Activated CD4-positive, alpha-beta T cell treated with anti-CD3 and anti-CD28 coated beads, Interleukin-2, amount 50 U/mL, for 24 hours (primary cell): ENCODE results near the gene RGS6.

Source experiments
- DNase-seq, 2 donors: peaks; one replicate each; pipeline ENCODE4 v3.0.0-alpha.2; 2020; ENCODE audit warnings: low read depth in 1 of 2, low spot score in 1 of 2

RGS6 gene

DNA sequence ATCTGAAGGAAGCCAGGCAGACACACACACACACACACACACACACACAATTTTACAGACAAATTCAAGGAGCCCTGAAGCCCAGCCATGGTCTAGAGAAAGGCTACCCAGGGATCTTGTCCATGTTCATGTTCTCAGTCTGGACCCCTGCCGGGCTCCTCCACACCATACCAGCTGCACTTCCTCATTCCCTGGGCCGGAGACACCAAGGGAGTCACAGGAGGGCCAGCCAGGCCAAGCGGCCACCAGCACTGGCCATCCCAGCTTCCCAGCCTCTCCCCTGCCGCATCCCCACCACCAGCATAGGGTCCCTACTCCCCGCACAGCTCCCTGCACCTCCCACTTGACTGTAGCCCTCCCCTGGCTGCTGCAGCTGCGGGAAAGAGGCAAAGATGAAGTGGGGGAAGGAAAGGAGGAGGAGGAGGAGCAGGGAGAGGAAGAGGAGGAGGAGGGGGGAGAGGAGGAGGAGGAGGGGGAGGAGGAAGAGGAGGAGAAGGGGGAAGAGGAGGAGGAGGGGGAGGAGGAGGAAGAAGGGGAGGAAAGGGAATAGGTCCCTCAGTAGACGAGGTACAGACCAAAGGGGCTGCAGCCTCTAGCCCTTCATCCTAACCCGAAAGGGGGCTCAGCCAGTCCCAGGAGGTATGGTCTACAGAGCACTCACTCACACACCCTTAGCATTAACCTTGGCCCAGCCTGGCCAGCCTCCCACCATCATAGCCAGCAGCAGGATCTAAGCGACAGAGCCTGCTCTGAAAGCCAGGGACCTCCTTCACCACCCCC is 668.5 kb downstream of the RGS6 start:
- DNase-seq = no peak

DNA sequence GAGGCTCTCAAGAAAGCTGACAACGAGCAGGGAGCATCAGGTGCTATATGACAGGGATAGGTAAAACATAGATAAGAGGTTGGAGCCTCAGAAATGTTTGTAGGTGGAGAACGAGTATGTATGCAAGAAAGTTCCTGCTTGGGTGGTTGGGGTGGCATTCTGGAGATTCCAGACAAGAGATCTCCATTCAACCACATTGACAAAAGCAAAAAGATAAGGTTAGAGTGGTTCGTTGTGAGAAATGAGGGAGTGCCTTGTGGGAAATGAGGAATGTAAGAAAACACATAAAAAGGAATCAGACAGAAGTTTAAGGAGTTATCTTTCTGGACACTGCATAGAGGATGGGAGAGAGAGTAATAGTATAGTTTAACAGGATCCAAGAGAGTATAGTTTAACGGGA is 671.4 kb downstream of the RGS6 start:
- DNase-seq = no peak

DNA sequence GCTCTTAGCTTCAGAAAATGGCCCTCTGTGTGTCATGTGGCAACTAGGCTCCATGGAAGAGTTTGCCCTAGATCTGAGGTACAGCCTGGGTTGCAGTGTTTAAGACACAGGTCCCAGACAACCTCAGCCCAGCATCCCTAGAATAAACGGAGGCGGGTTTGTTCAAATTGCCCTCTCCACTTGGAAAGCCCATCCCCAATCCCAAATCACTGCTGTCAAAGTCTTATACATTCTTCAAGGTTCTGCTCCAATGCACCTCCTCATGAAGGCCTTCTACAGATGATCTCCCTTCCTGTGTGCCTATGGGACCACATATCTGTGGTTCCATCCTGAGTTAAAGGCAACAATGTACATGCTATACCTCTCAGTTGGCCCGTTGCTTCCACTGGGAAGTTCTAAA is 671.9 kb downstream of the RGS6 start:
- no peak for DNase-seq

- no peak for DNase-seq
These were observed 673.1 kb downstream of the RGS6 start for GRCh38 chr14:72605096-72605920.

- no peak for DNase-seq
These were observed 673.6 kb downstream of the RGS6 start for GRCh38 chr14:72605921-72606220.

GRCh38 chr14:72606879-72607278 is 674.6 kb downstream of the RGS6 start:
- DNase-seq = no peak

DNA sequence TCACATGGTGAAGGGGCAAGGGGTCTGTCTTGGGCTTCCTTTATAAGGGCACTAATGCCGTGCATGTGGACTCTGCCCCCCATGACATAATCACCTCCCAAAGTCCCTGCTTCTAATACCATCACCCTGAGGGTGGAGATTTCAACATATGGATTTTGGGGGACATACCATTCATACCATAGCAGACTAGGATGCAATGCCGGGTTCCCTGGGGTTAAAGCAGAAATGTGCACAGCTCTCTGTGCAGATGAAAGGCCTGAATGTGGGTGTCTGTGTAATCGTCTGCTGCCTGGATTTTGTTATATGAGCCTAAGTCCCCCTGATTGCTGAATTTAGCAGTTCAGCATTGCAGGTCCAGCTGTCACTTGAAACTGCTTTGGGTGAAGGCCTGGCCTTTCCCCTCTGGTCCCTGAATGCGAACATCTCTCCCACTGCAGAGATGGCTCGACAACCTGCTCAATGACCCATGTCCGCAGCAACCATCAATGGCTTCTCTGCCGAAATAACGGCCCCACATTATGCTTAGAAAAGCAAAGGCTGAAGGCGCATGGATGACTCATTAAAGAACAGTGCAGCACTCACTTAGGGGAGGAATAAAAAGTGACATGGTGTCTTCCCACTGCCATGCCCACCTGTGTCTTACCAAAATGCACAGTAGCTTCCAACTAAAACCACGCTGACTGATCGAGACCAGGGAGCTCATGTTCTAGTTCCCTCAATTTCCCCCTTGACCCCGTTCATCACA is 675.3 kb downstream of the RGS6 start:
- DNase-seq = no peak

- no peak for DNase-seq
These were observed 676.4 kb downstream of the RGS6 start for GRCh38 chr14:72608391-72609204.

- no peak for DNase-seq
These were observed 677.1 kb downstream of the RGS6 start for GRCh38 chr14:72609205-72609916.

- no peak for DNase-seq
These were observed 678.0 kb downstream of the RGS6 start for GRCh38 chr14:72610096-72610830.

GRCh38 chr14:72610831-72611200 is 678.6 kb downstream of the RGS6 start:
- no peak for DNase-seq

- no peak for DNase-seq
These were observed 679.3 kb downstream of the RGS6 start for GRCh38 chr14:72611506-72611905.

DNA sequence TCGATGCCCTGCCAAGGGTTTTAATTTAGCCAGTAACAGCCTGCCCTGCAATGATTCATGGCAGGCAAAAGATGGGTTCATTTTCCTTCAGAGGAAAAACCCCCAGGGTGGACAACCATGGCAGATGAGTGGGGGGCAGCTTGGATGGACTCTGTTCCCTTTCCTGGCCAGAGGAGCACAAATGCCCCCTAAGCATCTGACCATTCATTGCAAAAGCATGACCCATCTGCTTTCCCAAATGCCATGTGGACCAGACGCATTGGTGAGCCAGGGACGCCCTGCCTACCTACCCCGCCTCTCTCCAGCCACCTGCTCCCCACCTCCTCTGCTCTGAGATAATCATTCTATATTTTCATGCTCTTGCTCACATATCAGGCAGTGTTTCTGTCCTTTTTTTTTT is 679.8 kb downstream of the RGS6 start:
- no peak for DNase-seq

GRCh38 chr14:72613231-72613974 is 681.2 kb downstream of the RGS6 start:
- DNase-seq = no peak

DNA sequence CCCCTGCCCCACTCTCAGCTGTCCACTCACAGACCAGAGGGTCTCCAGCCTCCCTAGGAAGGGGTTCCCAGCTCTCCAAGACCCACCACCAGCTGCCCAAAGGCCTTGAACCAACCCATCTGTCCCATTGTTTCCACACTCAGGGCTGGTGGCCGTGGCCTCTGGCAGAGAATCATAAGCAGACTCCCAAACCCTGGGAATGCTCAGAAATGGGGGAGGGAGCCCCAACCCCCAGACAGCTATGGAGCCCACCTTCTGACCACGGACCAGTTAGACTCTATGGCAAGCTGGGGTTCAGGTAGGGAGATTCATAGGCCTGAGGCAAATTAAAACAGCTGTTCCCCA is 681.7 kb downstream of the RGS6 start:
- no peak for DNase-seq

- DNase-seq = no peak
These were observed 682.1 kb downstream of the RGS6 start for GRCh38 chr14:72614365-72614764.

DNA sequence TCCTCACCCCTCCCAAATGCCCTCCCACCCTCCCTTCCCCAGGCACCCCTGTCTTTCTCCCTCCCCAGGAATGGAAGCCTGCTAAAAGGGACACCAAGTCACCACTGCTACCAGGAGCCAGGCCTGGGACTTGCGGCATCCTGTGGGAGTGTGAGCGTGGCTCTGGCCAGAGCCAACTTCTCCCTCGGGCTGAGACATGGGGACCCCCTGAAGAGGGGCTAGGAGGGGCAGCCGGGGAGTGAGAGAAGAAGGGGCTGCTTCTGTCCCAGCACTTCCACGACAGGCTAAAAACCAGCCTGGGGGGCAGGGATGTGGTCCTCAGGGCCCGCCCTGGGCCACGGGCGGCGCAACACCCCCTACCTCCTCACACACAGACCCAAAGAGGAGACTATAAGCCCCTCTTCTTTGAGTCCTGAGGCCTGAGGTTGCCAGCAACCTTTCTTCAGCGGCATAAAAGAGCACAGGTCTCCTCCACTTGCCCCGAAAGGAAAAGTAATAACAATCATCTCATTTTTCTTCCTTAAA is 682.7 kb downstream of the RGS6 start:
- no peak for DNase-seq

DNA sequence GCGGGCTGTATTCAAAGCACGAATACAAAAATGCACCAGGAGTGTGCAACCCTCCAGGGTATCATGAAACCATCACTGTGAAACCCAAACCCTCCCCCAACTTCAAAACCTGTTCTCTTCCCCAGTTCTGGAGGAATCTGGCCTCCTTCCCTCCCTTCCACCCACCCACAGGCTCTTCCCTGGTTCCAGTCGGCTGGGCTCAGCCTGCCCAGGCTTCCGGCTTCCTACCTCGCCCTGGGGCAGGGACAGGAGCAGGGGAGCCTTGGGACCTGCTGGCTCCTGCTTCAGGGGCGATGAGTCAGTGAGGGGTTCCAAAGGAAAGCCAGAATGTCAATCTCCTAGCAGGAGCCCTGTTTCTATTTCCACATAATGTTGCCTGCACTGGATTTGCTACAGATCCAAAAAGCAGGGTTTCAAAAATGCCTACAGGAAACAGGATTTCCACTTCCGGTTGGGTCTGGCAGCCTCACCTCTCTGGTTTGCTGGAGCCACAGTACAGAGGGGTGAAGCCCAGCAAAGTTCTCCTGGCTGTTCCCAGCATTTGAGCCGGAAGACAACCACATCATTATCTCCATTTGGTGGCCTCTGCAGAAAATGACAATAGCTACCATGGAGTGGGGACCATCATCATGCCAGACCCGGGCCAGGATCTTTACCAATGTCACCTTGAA is 683.4 kb downstream of the RGS6 start:
- DNase-seq = no peak
